ENCODE data around the gene LMF2.
"Not testable (repeated sequence)": the region's sequence is repeated elsewhere in the genome, so short reads cannot be mapped to it uniquely, and the experiment has no call there.

Gene LMF2, protein sequence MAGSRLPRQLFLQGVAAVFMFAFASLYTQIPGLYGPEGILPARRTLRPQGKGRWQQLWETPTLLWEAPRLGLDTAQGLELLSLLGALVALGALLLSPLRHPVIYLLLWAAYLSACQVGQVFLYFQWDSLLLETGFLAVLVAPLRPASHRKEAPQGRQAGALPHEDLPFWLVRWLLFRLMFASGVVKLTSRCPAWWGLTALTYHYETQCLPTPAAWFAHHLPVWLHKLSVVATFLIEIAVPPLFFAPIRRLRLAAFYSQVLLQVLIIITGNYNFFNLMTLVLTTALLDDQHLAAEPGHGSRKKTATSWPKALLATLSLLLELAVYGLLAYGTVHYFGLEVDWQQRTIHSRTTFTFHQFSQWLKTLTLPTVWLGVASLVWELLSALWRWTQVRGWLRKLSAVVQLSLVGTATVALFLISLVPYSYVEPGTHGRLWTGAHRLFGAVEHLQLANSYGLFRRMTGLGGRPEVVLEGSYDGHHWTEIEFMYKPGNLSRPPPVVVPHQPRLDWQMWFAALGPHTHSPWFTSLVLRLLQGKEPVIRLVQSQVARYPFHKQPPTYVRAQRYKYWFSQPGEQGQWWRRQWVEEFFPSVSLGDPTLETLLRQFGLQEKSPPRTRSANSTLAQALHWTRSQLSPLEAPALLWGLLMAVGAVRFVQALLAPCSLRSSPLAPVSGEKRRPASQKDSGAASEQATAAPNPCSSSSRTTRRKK

GRCh38 chr22:50507421-50507990 is at the start of gene LMF2:
LMF2 (minus strand) TSS chr22:50507702; CDS start chr22:50507675, 27 bp downstream.
- in situ Hi-C loops (cut with HindIII; ENCODE audit: low sequenced_read_pairs): no loop called here

GRCh38 chr22:50556703-50557102 is 49.2 kb upstream of the LMF2 start:
- in situ Hi-C loops (cut with HindIII; ENCODE audit: low sequenced_read_pairs): no loop called here

DNA sequence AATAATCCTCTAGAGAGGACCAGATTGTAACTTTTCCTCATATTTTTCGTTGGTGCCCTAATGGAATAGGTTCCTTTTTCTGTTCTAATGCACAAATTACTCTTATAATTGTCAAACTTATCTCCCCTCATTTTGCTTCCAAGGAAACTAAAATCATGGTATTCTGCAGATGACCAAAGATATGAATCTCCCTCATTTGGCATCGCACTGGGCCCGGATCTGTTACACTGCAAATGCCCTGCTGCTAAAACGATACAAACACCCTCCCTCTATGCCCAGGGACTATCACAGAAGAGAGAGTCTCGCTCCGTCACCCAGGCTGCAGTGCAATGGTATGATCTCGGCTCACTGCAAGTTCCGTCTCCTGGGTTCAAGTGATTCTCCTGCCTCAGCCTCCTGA is 45.8 kb upstream of the LMF2 start:
- in situ Hi-C loops (cut with HindIII; ENCODE audit: low sequenced_read_pairs): no loop called here

DNA sequence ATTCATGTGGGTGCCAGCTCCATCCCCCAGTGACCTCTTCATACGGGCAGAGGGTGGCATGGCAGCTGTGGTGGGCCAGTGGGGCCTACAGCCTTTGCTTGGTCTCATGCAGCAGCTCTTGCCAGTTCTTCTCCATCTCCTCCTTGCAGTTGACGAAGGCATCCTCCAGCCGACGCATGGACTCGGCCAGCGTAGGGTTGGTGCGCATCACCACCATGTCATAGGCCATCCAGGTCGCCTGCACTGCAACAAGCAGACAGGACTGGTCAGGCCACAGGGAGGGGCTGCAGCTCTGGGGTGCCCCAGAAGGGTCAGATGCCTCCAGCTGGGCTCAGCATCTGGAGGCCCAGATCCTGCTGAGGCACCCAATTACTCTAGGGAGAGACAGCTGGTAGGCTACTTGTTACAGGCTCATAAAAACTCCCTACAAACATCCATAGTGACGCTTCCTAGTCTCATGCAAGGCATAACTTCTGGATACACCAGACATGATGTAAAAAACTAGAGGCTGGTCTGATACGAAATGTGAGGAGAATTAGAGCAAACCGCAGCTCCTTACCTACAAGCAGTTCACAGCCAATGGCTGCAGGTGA is 43.8 kb upstream of the LMF2 start:
- in situ Hi-C loops (cut with HindIII; ENCODE audit: low sequenced_read_pairs): no loop called here

- in situ Hi-C loops (cut with HindIII; ENCODE audit: low sequenced_read_pairs): no loop called here
These were observed 42.9 kb upstream of the LMF2 start for GRCh38 chr22:50550395-50550794.

- in situ Hi-C loops (cut with HindIII; ENCODE audit: low sequenced_read_pairs): no loop called here
These were observed 41.7 kb upstream of the LMF2 start for GRCh38 chr22:50548921-50549790.

DNA sequence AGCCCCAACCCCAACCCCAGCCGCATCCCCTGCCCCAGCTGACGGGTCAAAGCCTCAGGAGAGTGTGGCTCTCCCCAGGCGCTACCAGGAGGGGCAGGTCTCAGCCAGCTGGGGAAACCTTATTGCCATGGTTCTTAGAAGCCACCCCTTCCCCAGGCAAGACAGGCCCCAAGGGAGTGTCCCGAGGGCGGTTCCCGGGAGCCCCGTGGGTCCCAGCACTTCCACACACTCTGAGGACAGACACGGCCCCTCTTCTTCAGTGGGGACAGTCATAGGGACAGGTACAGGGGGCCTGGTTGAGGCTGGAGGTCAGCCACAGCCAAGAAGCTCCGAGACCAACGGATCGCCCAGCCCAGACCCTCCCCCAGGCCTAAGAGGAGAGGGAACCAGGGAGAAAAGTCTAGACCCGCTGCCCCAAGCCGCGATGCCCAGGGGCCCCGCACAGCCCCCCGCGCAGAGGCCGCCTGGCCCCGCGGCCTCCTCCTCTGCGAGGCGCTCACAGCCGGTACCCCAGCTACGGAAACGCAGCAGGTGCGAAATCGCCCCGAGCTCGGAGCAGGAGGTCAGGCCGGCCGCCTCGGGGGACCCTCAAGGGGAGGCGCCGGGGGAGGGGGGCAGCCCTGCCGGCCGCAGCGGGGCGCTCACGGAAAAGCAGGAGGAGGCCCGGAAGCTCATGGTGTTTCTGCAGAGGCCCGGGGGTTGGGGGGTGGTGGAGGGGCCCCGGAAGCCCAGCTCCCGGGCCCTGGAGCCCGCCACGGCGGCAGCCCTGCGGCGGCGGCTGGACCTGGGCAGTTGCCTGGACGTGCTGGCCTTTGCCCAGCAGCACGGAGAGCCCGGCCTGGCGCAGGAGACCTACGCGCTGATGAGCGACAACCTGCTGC is 40.8 kb upstream of the LMF2 start:
- in situ Hi-C loops (cut with HindIII; ENCODE audit: low sequenced_read_pairs): no loop called here

GRCh38 chr22:50547263-50547985 is 39.9 kb upstream of the LMF2 start:
- in situ Hi-C loops (cut with HindIII; ENCODE audit: low sequenced_read_pairs): no loop called here

- in situ Hi-C loops (cut with HindIII; ENCODE audit: low sequenced_read_pairs): no loop called here
These were observed 39.1 kb upstream of the LMF2 start for GRCh38 chr22:50546326-50547262.

GRCh38 chr22:50545522-50546325 is 38.2 kb upstream of the LMF2 start, which contains the start of gene KLHDC7B:
KLHDC7B (plus strand) TSS chr22:50545899; CDS start chr22:50546244, 345 bp downstream.
- in situ Hi-C loops (cut with HindIII; ENCODE audit: low sequenced_read_pairs): no loop called here

DNA sequence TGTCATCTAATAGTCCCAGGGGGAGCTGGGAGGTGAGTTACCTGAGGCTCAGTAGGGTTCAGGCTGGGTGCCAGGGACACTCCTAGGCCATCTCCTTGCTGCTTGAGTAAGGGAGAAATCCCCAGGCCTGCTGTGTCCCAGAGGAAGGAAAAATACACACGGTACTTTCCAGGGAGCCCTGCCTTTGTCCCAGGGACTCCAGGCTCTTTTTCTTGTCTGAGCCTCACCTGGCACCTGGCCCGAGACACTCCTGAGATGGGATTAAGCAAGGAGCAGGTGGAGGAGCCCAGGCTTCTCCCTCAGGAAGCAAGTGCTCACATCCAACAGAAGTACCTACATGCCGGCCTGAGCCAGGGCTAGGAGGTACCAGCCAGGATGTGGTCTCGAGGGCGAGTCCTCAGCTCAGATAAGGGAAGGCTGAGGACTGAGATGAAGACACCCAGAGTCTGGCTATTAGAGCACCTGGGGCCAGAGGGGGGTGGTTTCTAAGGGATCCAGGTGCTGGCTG is 37.3 kb upstream of the LMF2 start:
- in situ Hi-C loops (cut with HindIII; ENCODE audit: low sequenced_read_pairs): no loop called here

- in situ Hi-C loops (cut with HindIII; ENCODE audit: low sequenced_read_pairs): no loop called here
These were observed 36.7 kb upstream of the LMF2 start for GRCh38 chr22:50544078-50544745.

GRCh38 chr22:50542416-50542927 is 35.0 kb upstream of the LMF2 start:
- in situ Hi-C loops (cut with HindIII; ENCODE audit: low sequenced_read_pairs): no loop called here

DNA sequence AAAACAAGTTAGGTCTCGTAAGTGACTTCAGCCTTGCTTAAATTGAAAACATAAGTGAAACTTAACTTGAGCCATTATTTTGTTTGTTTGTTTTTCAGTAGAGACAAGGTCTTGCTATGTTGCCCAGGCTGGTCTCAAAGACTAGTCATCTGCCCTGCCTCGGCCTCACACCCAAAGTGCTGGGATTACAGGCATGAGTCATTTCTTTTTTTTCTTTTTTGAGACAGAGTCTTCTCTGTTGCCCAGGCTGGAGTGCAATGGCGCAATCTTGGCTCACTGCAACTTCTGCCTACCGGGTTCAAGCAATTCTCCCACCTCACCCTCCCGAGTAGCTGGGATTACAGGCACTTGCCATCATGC is 34.1 kb upstream of the LMF2 start:
- in situ Hi-C loops (cut with HindIII; ENCODE audit: low sequenced_read_pairs): not testable (repeated sequence)

DNA sequence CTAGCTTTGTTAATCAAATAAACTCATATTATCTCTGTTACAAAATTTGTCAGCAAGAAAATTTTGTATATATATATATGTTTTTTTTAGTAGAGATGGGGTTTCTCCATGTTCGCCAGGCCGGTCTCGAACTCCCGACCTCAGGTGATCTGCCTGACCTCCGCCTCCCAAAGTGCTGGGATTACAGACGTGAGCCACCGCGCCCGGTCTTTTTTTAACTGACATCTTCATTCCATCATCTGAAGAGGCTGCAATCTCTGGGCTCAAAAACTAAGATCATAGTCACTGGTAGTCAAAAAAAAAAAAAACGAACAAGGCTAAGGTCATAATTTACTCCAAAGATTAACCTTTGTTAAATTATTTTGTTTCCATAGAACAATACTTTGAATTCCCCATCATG is 32.9 kb upstream of the LMF2 start:
- in situ Hi-C loops (cut with HindIII; ENCODE audit: low sequenced_read_pairs): no loop called here

GRCh38 chr22:50537765-50538164 is 30.3 kb upstream of the LMF2 start:
- in situ Hi-C loops (cut with HindIII; ENCODE audit: low sequenced_read_pairs): no loop called here

Data from DLD1 (cell line).